Hindlimb muscle (tissue), 1 donor: ENCODE data around the gene AOPEP. TPM values are rescaled to one million over a fixed set of nuclear protein-coding genes. Genes with fewer than 3 reads are reported as not detected.
"Not testable (repeated sequence)": the region's sequence is repeated elsewhere in the genome, so short reads cannot be mapped to it uniquely, and the experiment has no call there.

Experiments used
- DNase-seq: peaks from one replicate; pipeline ENCODE4 v3.0.0-alpha.2; 2013
- polyA plus RNA-seq: library from polyadenylated mRNA; unstranded; fragments of 120-200 nt; gene quantifications from one replicate; pipeline ENCODE4 v1.2.1, GENCODE V29; 2013; ENCODE audit not compliant: insufficient read length

The AOPEP gene
- polyA plus RNA-seq, 1 donor: 36.1 TPM

GRCh38 chr9:94872083-94872833 lies 145.8 kb downstream of the AOPEP start:
- no peak for DNase-seq

DNA sequence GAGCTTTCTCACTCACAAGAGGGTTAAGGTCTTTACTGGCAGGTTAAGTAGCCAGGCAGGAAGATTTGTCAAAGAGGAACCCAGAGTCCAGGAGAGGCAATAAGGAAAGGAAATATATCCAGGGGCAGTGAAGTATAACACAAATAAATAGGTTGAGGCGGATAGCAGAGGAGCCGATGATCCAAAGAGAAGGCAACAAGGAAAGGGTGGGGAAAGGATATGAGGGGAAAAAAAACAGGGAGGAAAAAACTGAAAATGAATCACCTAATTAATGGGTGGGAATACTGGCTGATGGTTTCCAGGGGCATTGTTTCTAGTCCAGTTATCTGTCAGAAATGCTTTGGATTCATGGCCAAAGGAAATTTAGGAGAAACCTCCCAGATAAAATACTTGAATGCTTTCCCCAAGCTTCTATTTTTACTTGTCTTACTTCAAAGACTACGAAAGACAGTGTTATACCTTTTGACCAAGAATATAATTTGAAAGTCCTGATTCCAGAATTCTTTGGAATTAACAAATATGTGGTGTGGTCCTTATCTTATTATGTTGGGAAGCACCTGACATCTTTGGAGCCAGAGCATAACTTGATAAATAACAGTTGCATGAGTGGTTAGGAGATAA lies 146.5 kb downstream of the AOPEP start:
- DNase-seq: no peak

DNA sequence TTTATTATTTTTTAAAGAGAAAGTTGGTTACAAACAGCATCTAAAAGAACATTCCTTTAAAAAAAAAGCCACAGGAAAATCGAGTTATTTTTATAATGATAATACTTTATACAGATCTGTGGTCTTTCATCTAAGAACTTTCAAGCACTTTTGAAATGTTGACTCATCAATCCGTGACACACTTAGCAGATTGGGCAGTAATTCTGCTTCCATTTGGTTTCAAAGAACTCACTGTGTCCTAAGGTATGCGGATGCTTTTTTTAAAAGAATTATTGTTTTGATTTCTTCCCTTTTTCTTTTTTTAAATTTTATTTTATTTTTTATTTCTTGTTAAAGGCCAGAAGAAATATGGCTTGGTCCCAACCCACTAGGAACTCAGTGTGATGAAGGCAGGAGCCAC lies 147.8 kb downstream of the AOPEP start:
- no peak for DNase-seq

GRCh38 chr9:94875300-94876020 lies 149.0 kb downstream of the AOPEP start:
- DNase-seq: no peak

GRCh38 chr9:94878804-94879203 lies 152.3 kb downstream of the AOPEP start:
- DNase-seq: not testable (repeated sequence)

DNA sequence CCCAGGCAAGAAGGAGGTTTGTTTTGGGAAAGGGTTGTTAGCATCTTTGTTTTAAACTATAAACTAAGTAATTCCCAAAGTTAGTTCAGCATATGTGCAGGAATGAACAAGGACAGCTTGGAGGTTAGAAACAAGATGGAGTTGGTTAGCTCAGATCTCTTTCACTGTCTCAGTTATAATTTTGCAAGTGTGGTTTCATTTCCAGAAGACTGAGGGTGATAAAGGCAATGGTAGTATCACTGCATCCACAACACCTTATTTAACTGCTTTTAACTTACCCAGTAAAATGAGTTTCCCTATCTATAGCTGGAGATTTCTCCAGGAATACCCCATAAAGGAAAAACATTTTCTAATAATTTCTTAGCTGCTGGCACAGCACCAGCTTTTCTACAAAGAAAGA lies 152.7 kb downstream of the AOPEP start:
- no peak for DNase-seq

DNA sequence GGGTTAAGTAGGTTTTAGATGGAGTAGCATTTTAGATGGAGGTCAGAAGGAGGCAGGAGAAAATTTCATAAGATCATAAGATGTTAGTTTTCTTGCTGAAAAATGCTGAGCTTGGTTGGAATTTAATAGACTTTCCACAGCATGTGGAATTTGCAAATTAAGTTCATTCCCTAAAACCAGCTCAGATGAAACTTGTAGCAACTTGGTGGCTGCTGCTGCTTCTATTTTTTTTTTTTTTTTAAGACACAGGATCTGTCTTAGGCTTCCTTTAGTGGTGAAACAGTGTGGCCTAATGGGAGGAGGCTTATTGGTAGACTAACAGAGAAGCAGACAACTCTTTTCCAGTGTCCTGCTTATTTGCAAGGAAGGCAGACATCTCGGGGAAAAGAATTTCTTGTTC lies 154.5 kb downstream of the AOPEP start:
- DNase-seq: no peak

- DNase-seq: no peak
Measured at GRCh38 chr9:94881454-94881853, 155.0 kb downstream of the AOPEP start.

DNA sequence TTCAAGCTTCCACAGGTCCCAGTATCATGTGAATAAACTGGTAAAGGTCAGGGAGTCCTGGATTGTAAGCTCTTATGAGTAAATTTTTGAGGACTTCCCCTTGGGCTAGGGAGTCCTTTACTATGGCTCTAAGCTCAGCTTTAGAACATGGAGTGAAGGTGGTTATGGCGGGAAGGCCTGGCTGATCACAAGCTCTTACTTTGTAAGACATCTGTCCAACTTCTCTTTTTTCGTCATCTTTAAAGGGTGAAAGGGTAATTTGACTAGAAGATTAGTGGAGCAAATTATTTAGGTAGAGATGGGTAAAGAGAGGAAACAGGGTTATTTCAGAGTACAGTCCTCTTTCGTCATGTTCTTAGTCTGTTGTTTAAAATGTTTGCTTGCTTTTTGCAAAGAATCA lies 155.4 kb downstream of the AOPEP start:
- no peak for DNase-seq

DNA sequence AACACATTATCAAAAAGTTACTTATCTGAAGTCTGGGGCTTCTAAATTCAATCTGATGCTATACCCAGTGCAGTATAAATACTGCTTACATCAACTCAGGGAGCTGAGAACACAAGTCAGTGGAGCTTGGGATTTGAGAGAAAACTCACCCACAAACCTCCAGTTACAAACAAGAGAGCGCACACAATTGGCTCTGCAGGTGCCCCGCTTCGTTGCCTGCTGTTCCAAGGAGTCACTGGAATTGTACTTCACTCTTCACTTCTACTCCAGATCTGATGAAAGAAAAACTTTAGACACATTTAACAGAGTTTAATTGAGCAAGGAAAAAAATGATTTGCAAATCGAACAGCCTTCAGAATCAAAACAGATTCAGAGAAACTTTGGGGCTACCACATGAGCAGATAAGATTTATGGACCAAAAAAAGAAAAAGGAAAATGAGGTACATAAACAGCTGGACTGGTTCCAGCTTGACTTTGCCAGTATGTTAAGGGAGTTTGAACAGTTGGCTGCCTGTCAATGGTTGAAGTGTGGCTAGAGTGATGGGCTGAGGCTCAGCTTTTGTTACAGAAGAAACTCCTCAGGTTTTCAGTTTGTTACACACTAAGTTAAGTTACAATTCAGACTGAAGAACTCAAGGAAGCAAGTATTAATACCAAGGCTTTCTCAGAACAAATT lies 156.6 kb downstream of the AOPEP start:
- DNase-seq: no peak

GRCh38 chr9:94885854-94886447 lies 159.5 kb downstream of the AOPEP start:
- DNase-seq: no peak

GRCh38 chr9:94887721-94888120 lies 161.2 kb downstream of the AOPEP start:
- DNase-seq: no peak

GRCh38 chr9:94888775-94889174 lies 162.3 kb downstream of the AOPEP start:
- no peak for DNase-seq

- no peak for DNase-seq
Measured at GRCh38 chr9:94889628-94890027, 163.1 kb downstream of the AOPEP start.

- no peak for DNase-seq
Measured at GRCh38 chr9:94891183-94891582, 164.7 kb downstream of the AOPEP start.

DNA sequence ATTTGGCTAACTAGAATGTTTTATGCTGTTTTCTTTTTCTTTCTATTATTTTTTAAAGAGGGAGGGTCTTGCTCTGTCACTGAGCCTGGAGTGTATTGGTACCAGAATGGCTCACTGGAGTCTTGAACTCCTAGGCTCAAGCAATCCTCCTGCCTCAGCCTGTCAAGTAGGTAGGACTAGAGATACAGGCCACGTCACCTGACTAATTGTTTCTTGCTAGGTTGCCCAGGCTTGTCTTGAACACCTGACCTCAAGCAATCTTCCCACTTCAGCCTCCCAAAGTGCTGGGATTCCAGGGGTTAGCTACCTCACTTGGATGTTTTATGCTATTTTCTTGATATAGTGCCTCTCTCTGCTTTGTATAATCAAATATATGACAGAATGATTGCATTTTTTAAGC lies 166.2 kb downstream of the AOPEP start:
- DNase-seq: no peak

- DNase-seq: no peak
Measured at GRCh38 chr9:94894094-94894699, 167.7 kb downstream of the AOPEP start.

- no peak for DNase-seq
Measured at GRCh38 chr9:94895668-94896067, 169.2 kb downstream of the AOPEP start.

GRCh38 chr9:94896512-94896911 lies 170.0 kb downstream of the AOPEP start:
- DNase-seq: no peak

DNA sequence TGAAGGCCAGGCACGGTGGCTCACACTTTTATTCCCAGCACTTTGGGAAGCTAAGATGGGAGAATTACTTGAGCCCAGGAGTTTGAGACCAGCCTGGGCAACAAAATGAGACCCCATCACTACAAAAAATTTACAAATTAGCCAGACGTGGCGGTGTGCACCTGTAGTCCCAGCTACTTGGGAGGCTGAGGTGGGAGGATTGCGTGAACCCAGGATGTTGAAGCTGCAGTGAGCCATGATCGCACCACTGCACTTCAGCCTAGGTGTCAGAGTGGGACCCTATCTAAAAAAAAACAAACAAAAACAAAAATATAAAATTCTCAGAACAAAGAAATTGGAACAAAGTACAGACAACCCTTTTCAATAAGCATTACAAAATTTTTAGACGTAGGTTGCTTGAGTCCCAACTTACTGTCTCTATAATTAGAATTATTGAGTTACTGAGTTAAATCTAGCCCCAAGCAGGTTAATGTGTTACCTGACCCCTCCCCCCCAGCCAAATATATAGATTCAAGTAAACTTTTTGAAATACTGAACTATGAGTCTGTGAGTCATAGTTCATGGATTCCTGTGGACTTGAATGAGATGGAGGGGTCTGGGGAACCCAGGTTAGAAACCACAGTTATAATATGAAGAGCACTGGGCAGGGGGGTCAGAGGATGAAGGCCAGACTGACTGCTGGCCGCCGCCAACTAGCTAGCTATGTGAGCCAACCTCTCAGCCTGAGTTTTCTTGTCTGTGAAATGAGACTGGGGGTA lies 173.1 kb downstream of the AOPEP start:
- DNase-seq: no peak

- DNase-seq: no peak
Measured at GRCh38 chr9:94900222-94901018, 173.9 kb downstream of the AOPEP start.
